GM23248 (cell line): ENCODE results near the gene ADORA1. TPM values are rescaled to one million over a fixed set of nuclear protein-coding genes. Genes with fewer than 3 reads are reported as not detected.

Experiments
- DNase-seq: peaks from one replicate; pipeline ENCODE4 v3.0.0-alpha.2; 2015
- H2AFZ ChIP-seq: fragments of 200-600 bp; sonication (generic); 2 replicates; pipeline ENCODE4 v1.6.1; 2016; ENCODE audit warnings: antibody characterized with exemption
- H3F3A ChIP-seq: fragments of 200-600 bp; sonication (generic); 2 replicates; pipeline ENCODE4 v1.6.1; 2016; ENCODE audit warnings: mild to moderate bottlenecking, antibody characterized with exemption, mixed run types; ENCODE audit not compliant: insufficient read depth
- H3K27ac ChIP-seq: fragments of 200-600 bp; sonication (generic); 2 replicates; pipeline ENCODE4 v1.5.1; 2016; ENCODE audit warnings: mild to moderate bottlenecking
- H3K27me3 ChIP-seq: fragments of 200-600 bp; sonication (generic); replicated peaks from 2 replicates; pipeline ENCODE4 v1.6.1; 2016; ENCODE audit warnings: mild to moderate bottlenecking; ENCODE audit not compliant: insufficient read depth
- H3K36me3 ChIP-seq: fragments of 200-600 bp; sonication (generic); 2 replicates; pipeline ENCODE4 v1.6.1; 2016; ENCODE audit warnings: low read depth, mild to moderate bottlenecking
- H3K4me1 ChIP-seq: fragments of 200-600 bp; sonication (generic); 2 replicates; pipeline ENCODE4 v1.6.1; 2016; ENCODE audit warnings: mild to moderate bottlenecking; ENCODE audit not compliant: insufficient read depth
- H3K4me2 ChIP-seq: fragments of 200-600 bp; sonication (generic); one replicate; pipeline ENCODE4 v1.6.1; 2016; ENCODE audit warnings: mild to moderate bottlenecking; ENCODE audit not compliant: unreplicated experiment
- H3K4me3 ChIP-seq: fragments of 200-600 bp; sonication (generic); 2 replicates; pipeline ENCODE4 v1.5.1; 2016; ENCODE audit warnings: mild to moderate bottlenecking
- H3K79me2 ChIP-seq: fragments of 200-600 bp; sonication (generic); 2 replicates; pipeline ENCODE4 v1.6.1; 2016; ENCODE audit warnings: mild to moderate bottlenecking; ENCODE audit not compliant: insufficient read depth
- H3K9ac ChIP-seq: fragments of 200-600 bp; sonication (generic); 2 replicates; pipeline ENCODE4 v1.6.1; 2016; ENCODE audit warnings: mild to moderate bottlenecking
- H3K9me2 ChIP-seq: fragments of 200-600 bp; sonication (generic); 2 replicates; pipeline ENCODE4 v1.6.1; 2016; ENCODE audit warnings: mixed run types, mild to moderate bottlenecking, moderate library complexity; ENCODE audit not compliant: insufficient read depth
- H3K9me3 ChIP-seq: fragments of 200-600 bp; sonication (generic); one replicate; pipeline ENCODE4 v1.6.1; 2017; ENCODE audit warnings: low read depth
- H4K20me1 ChIP-seq: fragments of 200-600 bp; sonication (generic); 2 replicates; pipeline ENCODE4 v1.6.0; 2016; ENCODE audit not compliant: insufficient read depth
- EZH2 ChIP-seq: fragments of 200-600 bp; sonication (generic); IDR thresholded peaks from 2 replicates; pipeline ENCODE4 v1.6.1; 2018; ENCODE audit warnings: antibody characterized with exemption, mild to moderate bottlenecking; ENCODE audit not compliant: insufficient read depth, poor library complexity, severe bottlenecking
- EZH2phosphoT487 ChIP-seq: fragments of 200-600 bp; sonication (generic); IDR thresholded peaks from 2 replicates; pipeline ENCODE4 v1.6.1; 2018; ENCODE audit warnings: antibody characterized with exemption, moderate library complexity, mild to moderate bottlenecking, low read depth; ENCODE audit not compliant: insufficient read depth
- WGBS, 2 experiments: methylation state at CpG; one replicate each; pipeline ENCODE4 v1.1.6; 2015 to 2017; ENCODE audit warnings: low lambda C conversion rate in 2 of 2, low coverage in 1 of 2; ENCODE audit errors: missing lambda C conversion rate in 2 of 2; 5-methylcytosine and 5-hydroxymethylcytosine counted together
- in situ Hi-C: fragments of 300-500 bp; cut with MboI; formaldehyde crosslinking; loops from 2 replicates; pipeline ENCODE4 v1.15.0; 2020
- polyA plus RNA-seq: library from polyadenylated mRNA; unstranded; fragments of >200 nt; fragmentation: Nextera tagmentation; extraction: Ambion mirVana; gene quantifications from 2 replicates; pipeline ENCODE4 v1.2.1, GENCODE V29; 2016
- total RNA-seq: library from RNA; depleted of rRNA; stranded (reverse); fragments of >200 nt; shearing (Covaris generic); gene quantifications from 2 replicates; pipeline ENCODE4 v1.2.3, GENCODE V29; 2014

Gene ADORA1
- total and polyA plus RNA-seq, 2 experiments from 2014 or later: 2.2 to 5.8 TPM

GRCh38 chr1:203186446-203187303, 59.1 kb downstream of the ADORA1 start, which contains the start of gene CHI3L1:
Gene CHI3L1 (minus strand): TSS chr1:203186704. CDS start chr1:203186623, 81 bp downstream.
- in situ Hi-C loops: no loop called here
- H3K4me2 ChIP-seq: no peak within 1 kb of the TSS

GRCh38 chr1:203187304-203187685, 59.8 kb downstream of the ADORA1 start:
- H3K27me3 ChIP-seq: no peaks in the 10 kb centered on the region
- no peak overlapping the region for H2AFZ ChIP-seq
- no peaks in the 10 kb centered on the region for H3K4me1 ChIP-seq
- TF ChIP-seq EZH2 (no peak), EZH2phosphoT487 (no peak)
- no peaks in the 10 kb centered on the region for H3K9me2 ChIP-seq
- no peak overlapping the region for H3K4me3 ChIP-seq
- no peak overlapping the region for H3K4me2 ChIP-seq
- no peaks in the 10 kb centered on the region for H4K20me1 ChIP-seq
- H3F3A ChIP-seq: no peaks in the 10 kb centered on the region
- in situ Hi-C loops: no loop called here
- no peaks in the 10 kb centered on the region for H3K79me2 ChIP-seq
- H3K27ac ChIP-seq: no peak overlapping the region
- DNase-seq: no peak
- no peaks in the 10 kb centered on the region for H3K9me3 ChIP-seq
- WGBS, 2 experiments: 44 to 45% methylated on average over 7 of the region's 7 CpGs
- no peak overlapping the region for H3K9ac ChIP-seq
- H3K36me3 ChIP-seq: no peaks in the 10 kb centered on the region

More at GRCh38 chr1:203186446-203187303, 59.1 kb downstream of the ADORA1 start, which contains the start of gene CHI3L1:
- no peak within 1 kb of the TSS for H3K27ac ChIP-seq
- no peaks in the 10 kb centered on the region for H3F3A ChIP-seq
- no peak for TF ChIP-seq EZH2
- TF ChIP-seq EZH2phosphoT487: no peak
- no peaks in the 10 kb centered on the region for H3K36me3 ChIP-seq
- 66 to 67% methylated on average over 14 of the region's 14 CpGs for WGBS, 2 experiments
- no peaks in the 10 kb centered on the region for H4K20me1 ChIP-seq
- H3K79me2 ChIP-seq: no peaks in the 10 kb centered on the region
- H3K9ac ChIP-seq: no peak within 1 kb of the TSS
- no peaks in the 10 kb centered on the region for H3K9me2 ChIP-seq
- H3K27me3 ChIP-seq: no peaks in the 10 kb centered on the region
- H3K4me1 ChIP-seq: no peaks in the 10 kb centered on the region
- H3K9me3 ChIP-seq: no peaks in the 10 kb centered on the region
- DNase-seq: no peak
- H3K4me3 ChIP-seq: no peak within 1 kb of the TSS
- no peak within 1 kb of the TSS for H2AFZ ChIP-seq

DNA sequence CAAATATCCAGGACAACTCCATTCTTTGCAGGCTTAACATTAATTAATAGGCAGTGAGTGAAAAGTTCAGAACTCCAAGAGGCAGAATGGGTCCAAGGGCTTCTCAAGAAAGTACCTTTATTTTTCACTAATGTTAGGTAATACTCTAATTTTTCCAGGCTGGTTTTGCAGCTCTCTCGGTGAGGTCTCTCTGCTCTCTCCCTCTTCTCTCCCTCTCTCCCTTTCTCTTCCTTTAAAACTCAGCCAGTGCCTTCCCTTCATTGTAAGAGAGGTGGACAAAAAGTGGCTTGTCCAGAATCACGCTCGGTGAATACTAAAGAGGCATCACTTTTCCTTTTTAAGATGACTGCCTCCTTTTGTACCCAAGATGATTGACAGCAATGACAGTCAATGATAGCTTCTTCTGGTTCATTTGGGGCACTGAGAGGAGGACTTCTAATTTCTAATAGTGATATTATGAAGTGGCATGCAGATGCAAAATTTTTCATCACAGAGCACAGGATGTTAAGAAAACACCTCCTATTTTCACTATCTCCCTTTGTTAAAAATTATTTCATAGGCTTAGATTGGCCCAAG, 60.3 kb downstream of the ADORA1 start:
- Histone ChIP-seq H3K9me2 (no peaks in the 10 kb centered on the region), H3K4me2 (no peak overlapping the region), H3K4me1 (no peaks in the 10 kb centered on the region), H2AFZ (no peak overlapping the region), H3K9ac (no peak overlapping the region), H3F3A (no peaks in the 10 kb centered on the region), H3K36me3 (no peaks in the 10 kb centered on the region), H3K27me3 (no peaks in the 10 kb centered on the region), H3K27ac (no peak overlapping the region), H3K9me3 (no peaks in the 10 kb centered on the region), H4K20me1 (no peaks in the 10 kb centered on the region), H3K4me3 (no peak overlapping the region), H3K79me2 (no peaks in the 10 kb centered on the region)
- no peak for DNase-seq
- WGBS, 2 experiments: 89 to 93% methylated on average over 3 of the region's 3 CpGs
- no peak for TF ChIP-seq EZH2phosphoT487
- no peak for TF ChIP-seq EZH2
- in situ Hi-C loops: no loop called here

DNA sequence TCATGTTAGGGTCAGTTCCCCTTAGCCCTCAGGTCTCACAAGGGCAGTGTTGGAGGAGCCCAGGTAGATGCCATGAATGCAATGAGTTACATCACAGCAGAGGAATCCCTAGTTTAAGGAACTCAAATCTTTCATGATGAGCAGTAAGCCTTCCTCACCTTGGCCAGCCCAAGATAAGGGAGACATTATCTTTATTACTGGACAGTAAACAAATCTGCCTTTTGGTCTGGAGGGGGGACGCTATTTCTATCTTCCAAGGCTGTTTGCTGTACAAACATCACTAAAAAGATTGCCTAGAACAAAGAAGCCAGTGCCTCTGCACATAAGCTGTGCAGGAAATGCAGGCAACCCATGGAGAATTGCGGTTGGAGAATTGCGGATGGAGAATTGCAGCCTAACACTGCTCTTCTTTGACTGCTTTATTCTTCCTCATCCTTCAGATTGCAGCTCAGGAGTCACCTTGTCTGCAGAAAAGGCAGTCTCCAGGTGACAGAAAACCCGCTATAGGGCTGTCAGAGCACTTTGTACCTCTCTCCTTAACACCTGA, 61.2 kb downstream of the ADORA1 start:
- in situ Hi-C loops: no loop called here
- no peak for DNase-seq
- no peak overlapping the region for H3K4me2 ChIP-seq
- H3K9ac ChIP-seq: no peak overlapping the region
- WGBS, 2 experiments: 81 to 86% methylated on average over 4 of the region's 4 CpGs
- H4K20me1 ChIP-seq: no peaks in the 10 kb centered on the region
- H3F3A ChIP-seq: no peaks in the 10 kb centered on the region
- no peaks in the 10 kb centered on the region for H3K27me3 ChIP-seq
- no peaks in the 10 kb centered on the region for H3K36me3 ChIP-seq
- H3K79me2 ChIP-seq: no peaks in the 10 kb centered on the region
- H3K4me1 ChIP-seq: no peaks in the 10 kb centered on the region
- H3K4me3 ChIP-seq: no peak overlapping the region
- no peaks in the 10 kb centered on the region for H3K9me3 ChIP-seq
- H3K27ac ChIP-seq: no peak overlapping the region
- H2AFZ ChIP-seq: no peak overlapping the region
- no peaks in the 10 kb centered on the region for H3K9me2 ChIP-seq
- no peak for TF ChIP-seq EZH2
- no peak for TF ChIP-seq EZH2phosphoT487
